ENCODE measurements around the gene PPP1R3F.

The PPP1R3F gene

GRCh38 chrX:49230500-49231232, 38.9 kb upstream of the PPP1R3F start:
- no peak overlapping the region for H3K27ac ChIP-seq
- TF ChIP-seq, protein P1, sequence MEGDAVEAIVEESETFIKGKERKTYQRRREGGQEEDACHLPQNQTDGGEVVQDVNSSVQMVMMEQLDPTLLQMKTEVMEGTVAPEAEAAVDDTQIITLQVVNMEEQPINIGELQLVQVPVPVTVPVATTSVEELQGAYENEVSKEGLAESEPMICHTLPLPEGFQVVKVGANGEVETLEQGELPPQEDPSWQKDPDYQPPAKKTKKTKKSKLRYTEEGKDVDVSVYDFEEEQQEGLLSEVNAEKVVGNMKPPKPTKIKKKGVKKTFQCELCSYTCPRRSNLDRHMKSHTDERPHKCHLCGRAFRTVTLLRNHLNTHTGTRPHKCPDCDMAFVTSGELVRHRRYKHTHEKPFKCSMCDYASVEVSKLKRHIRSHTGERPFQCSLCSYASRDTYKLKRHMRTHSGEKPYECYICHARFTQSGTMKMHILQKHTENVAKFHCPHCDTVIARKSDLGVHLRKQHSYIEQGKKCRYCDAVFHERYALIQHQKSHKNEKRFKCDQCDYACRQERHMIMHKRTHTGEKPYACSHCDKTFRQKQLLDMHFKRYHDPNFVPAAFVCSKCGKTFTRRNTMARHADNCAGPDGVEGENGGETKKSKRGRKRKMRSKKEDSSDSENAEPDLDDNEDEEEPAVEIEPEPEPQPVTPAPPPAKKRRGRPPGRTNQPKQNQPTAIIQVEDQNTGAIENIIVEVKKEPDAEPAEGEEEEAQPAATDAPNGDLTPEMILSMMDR (conservative IDR thresholded peaks at IDR 0.05): no peak

- TF ChIP-seq, protein P1 (conservative IDR thresholded peaks at IDR 0.05): no peak
These were observed 38.1 kb upstream of the PPP1R3F start for GRCh38 chrX:49231333-49232000.

DNA sequence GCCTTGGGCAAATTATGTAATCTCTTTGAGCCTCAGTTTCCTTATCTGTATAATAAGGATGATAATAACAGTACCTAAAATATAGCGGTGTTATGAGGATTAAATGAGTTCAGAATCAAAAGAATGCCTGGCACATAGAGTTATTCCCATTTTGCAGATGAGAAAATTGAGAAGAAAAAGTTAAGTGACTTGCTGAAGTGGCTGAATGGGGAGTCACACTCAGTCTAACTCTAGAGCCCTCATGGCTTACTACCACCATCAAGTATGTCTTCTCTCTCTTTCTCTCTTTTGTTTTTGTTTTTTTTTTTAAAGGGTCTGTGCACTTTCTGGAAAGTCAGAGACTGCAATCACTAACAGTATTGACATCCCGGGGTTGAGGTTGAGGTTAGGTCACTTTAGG, 37.1 kb upstream of the PPP1R3F start:
- no peak overlapping the region for H3K27ac ChIP-seq
- TF ChIP-seq, protein P1 (conservative IDR thresholded peaks at IDR 0.05): no peak

More at GRCh38 chrX:49231333-49232000, 38.1 kb upstream of the PPP1R3F start:
- H3K27ac ChIP-seq: no peak overlapping the region

- TF ChIP-seq, protein P1 (conservative IDR thresholded peaks at IDR 0.05): no peak
- no peak within 1 kb of the TSS for H3K27ac ChIP-seq
These were observed 36.4 kb upstream of the PPP1R3F start, which contains the start of gene CACNA1F for GRCh38 chrX:49233176-49233575. Gene CACNA1F, minus strand, starts transcription at chrX:49233340. Its CDS starts 31 bp downstream, at chrX:49233309.

DNA sequence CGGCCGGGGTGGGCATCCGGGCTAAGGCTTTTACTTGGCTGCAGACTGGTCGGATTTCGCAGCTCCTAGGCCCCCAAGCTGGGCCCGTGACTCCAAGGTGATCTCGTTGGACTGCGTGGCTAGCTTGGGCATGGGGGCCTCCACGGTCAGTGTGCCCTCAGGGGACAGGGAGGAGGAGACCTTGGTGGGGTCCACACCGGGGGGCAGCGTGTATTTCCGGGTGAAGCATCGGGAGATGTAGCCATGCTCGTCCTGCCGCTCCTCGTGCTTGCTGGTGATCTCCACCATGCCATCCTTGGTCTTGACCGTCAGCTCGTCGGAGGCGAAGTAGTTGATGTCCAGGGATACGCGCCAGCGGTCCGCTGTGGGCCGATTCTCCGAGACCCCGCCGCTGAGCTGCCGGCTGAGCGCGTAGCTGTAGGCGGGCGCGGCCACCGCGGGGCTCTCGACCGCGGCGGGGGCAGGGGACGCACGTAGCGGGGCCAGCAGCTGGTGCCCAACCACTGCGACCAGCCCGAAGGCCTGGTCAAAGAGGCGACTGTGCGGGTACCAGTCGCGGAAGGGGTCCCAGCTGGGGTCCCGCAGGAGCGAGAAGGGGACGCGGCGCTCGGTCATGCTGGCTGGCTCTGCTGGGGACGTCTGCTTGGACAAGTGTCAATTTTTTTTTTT, 35.6 kb upstream of the PPP1R3F start:
- H3K27ac ChIP-seq: no peak overlapping the region
- TF ChIP-seq, protein P1 (conservative IDR thresholded peaks at IDR 0.05): no peak

- TF ChIP-seq, protein P1 (conservative IDR thresholded peaks at IDR 0.05): no peak
- no peak overlapping the region for H3K27ac ChIP-seq
These were observed 32.5 kb upstream of the PPP1R3F start for GRCh38 chrX:49237060-49237459.

GRCh38 chrX:49238735-49239134, 30.9 kb upstream of the PPP1R3F start:
- TF ChIP-seq, protein P1 (conservative IDR thresholded peaks at IDR 0.05): no peak
- H3K27ac ChIP-seq: no peak overlapping the region
